Upper lobe of left lung (tissue), 6 donors: ENCODE results near the gene SLC25A41. TPM values are rescaled to one million over a fixed set of nuclear protein-coding genes. Genes with fewer than 3 reads are reported as not detected.

ENCODE experiments used
- ATAC-seq, 2 donors: fragments of 200-7000 bp; cut with Tn5 transposase; one replicate each; pipeline ENCODE4 v1.9.1; 2022; ENCODE audit warnings: mild to moderate bottlenecking in 2 of 2, moderate library complexity in 2 of 2; ENCODE audit not compliant: low FRiP score in 2 of 2
- DNase-seq, 2 donors: peaks; one replicate each; pipeline ENCODE4 v3.0.0-alpha.2; 2019 to 2020
- H3K27ac ChIP-seq, 4 donors: fragments of 200-600 bp; sonication (generic); one replicate each; pipeline ENCODE4 v1.5.1; 2016 to 2019
- H3K27me3 ChIP-seq, 4 donors: fragments of 200-600 bp; sonication (generic); one replicate each; pipeline ENCODE4 v1.5.1; 2017 to 2019
- H3K36me3 ChIP-seq, 4 donors: fragments of 200-600 bp; sonication (generic); one replicate each; pipeline ENCODE4 v1.5.1; 2016 to 2019
- H3K4me1 ChIP-seq, 4 donors: fragments of 200-600 bp; sonication (generic); one replicate each; pipeline ENCODE4 v1.5.1; 2018 to 2019
- H3K4me3 ChIP-seq, 4 donors: fragments of 200-600 bp; sonication (generic); one replicate each; pipeline ENCODE4 v1.5.1; 2017 to 2019; ENCODE audit warnings: mild to moderate bottlenecking in 2 of 4, moderate library complexity in 1 of 4
- H3K9me3 ChIP-seq, 4 donors: fragments of 200-600 bp; sonication (generic); one replicate each; pipeline ENCODE4 v1.5.1; 2018 to 2019
- CTCF ChIP-seq, 6 experiments: fragments of 450-650 bp in 4 of 6; fragments of 200-600 bp in 2 of 6; sonication (generic) in 2 of 6; IDR thresholded peaks; one replicate each; pipeline ENCODE4 v1.5.1; 2016 to 2019; ENCODE audit warnings: antibody characterized with exemption in 6 of 6
- EP300 ChIP-seq, 4 donors: sonication (generic); formaldehyde crosslinking; IDR thresholded peaks; one replicate each; pipeline ENCODE4 v1.5.1; 2017; ENCODE audit warnings: antibody characterized with exemption in 4 of 4, control low read depth in 2 of 4
- POLR2A ChIP-seq, 4 donors: fragments of 450-650 bp; IDR thresholded peaks; one replicate each; pipeline ENCODE4 v1.5.1; 2016 to 2017; ENCODE audit warnings: antibody characterized with exemption in 4 of 4, mild to moderate bottlenecking in 2 of 4
- POLR2AphosphoS5 ChIP-seq, 2 donors: sonication (generic); formaldehyde crosslinking; IDR thresholded peaks; one replicate each; pipeline ENCODE4 v1.5.1; 2017; ENCODE audit warnings: antibody characterized with exemption in 2 of 2
- WGBS, 2 donors: methylation state at CpG; one replicate each; pipeline ENCODE4 v1.1.5; 2017 to 2018; 5-methylcytosine and 5-hydroxymethylcytosine counted together
- total RNA-seq, 6 donors: library from RNA; depleted of rRNA in 4 of 6; stranded (reverse); fragments of >200 nt in 4 of 6; gene quantifications; one replicate each; pipeline versions ENCODE4 v1.1.0 to v1.2.1, GENCODE V29; 2016 to 2021
- donor health status: DM: no; HTN: no; CAD: no; lungs with moderate emphysema.
- donor health status: DM: no; HTN: yes; CAD: no; lungs with severe emphysema.

Gene SLC25A41
- total RNA-seq, 6 donors from 2014 or later, result 0.24 to 0.49 TPM; not detected in 4

- H3K4me3 ChIP-seq, result no peak overlapping the region
- ATAC-seq, result no peak
- WGBS, 2 donors, result 76 to 86% methylated on average over 9 to 20 of the region's 20 CpGs
Observed at GRCh38 chr19:6421075-6422014, 12.2 kb downstream of the SLC25A41 start.

GRCh38 chr19:6418562-6418932, 15.0 kb downstream of the SLC25A41 start:
- Histone ChIP-seq H3K27me3 (no peaks in the 10 kb centered on the region), H3K4me1 (peaks cover 13 to 25% (median 16%) of the 10 kb centered on the region in 4 donors), H3K36me3 (peaks cover 51 to 86% (median 82%) of the 10 kb centered on the region in 4 donors), H3K27ac (no peak overlapping the region), H3K9me3 (no peaks in the 10 kb centered on the region), H3K4me3 (no peak overlapping the region)
- peak in 1 of 2 donors; percentile 69 for DNase-seq
- TF ChIP-seq EP300 (IDR thresholded peaks at IDR 0.05) (no peak), POLR2AphosphoS5 (IDR thresholded peaks at IDR 0.05) (no peak), POLR2A (IDR thresholded peaks at IDR 0.05) (no peak)
- no peak for ATAC-seq
- 94 to 96% methylated on average over 19 of the region's 19 CpGs for WGBS, 2 donors

More at GRCh38 chr19:6421075-6422014, 12.2 kb downstream of the SLC25A41 start:
- Histone ChIP-seq H3K27ac (no peak overlapping the region), H3K9me3 (no peaks in the 10 kb centered on the region), H3K36me3 (peaks cover 31 to 61% (median 57%) of the 10 kb centered on the region in 4 donors), H3K27me3 (no peaks in the 10 kb centered on the region), H3K4me1 (peaks cover 19 to 38% (median 22%) of the 10 kb centered on the region in 4 donors)
- TF ChIP-seq EP300 (IDR thresholded peaks at IDR 0.05), result no peak
- no peak for TF ChIP-seq POLR2A (IDR thresholded peaks at IDR 0.05)
- TF ChIP-seq CTCF (IDR thresholded peaks at IDR 0.05), result no peak
- no peak for TF ChIP-seq POLR2AphosphoS5 (IDR thresholded peaks at IDR 0.05)
- no peak for DNase-seq

GRCh38 chr19:6417713-6418561, 15.6 kb downstream of the SLC25A41 start:
- H3K27ac ChIP-seq, result no peak overlapping the region
- peak in 1 of 2 donors; percentile 15 for ATAC-seq

GRCh38 chr19:6416658-6417405, 16.7 kb downstream of the SLC25A41 start:
- ATAC-seq (no peak), DNase-seq (peak in 1 of 2 donors; percentile 75)
- H3K9me3 ChIP-seq, result no peaks in the 10 kb centered on the region
- H3K36me3 ChIP-seq, result peaks cover 51 to 85% (median 78%) of the 10 kb centered on the region in 4 donors
- H3K4me1 ChIP-seq, result peaks cover 0 to 18% (median 5%) of the 10 kb centered on the region in 4 donors
- no peaks in the 10 kb centered on the region for H3K27me3 ChIP-seq
- TF ChIP-seq POLR2A (IDR thresholded peaks at IDR 0.05) (no peak), POLR2AphosphoS5 (IDR thresholded peaks at IDR 0.05) (no peak), CTCF (IDR thresholded peaks at IDR 0.05) (no peak), EP300 (IDR thresholded peaks at IDR 0.05) (no peak)
- WGBS, 2 donors, result 94 to 96% methylated on average over 20 to 26 of the region's 29 CpGs
- H3K4me3 ChIP-seq, result no peak overlapping the region
- no peak overlapping the region for H3K27ac ChIP-seq

More at GRCh38 chr19:6417713-6418561, 15.6 kb downstream of the SLC25A41 start:
- no peak overlapping the region for H3K4me3 ChIP-seq
- WGBS, 2 donors, result 84% methylated on average over 15 to 28 of the region's 33 CpGs
- no peaks in the 10 kb centered on the region for H3K9me3 ChIP-seq
- DNase-seq, result peak in 1 of 2 donors; percentile 77
- peak in 2 of 6 experiments; percentile 21 to 37 for TF ChIP-seq CTCF (IDR thresholded peaks at IDR 0.05)
- TF ChIP-seq POLR2AphosphoS5 (IDR thresholded peaks at IDR 0.05), result no peak
- H3K36me3 ChIP-seq, result peaks cover 51 to 88% (median 82%) of the 10 kb centered on the region in 4 donors
- no peaks in the 10 kb centered on the region for H3K27me3 ChIP-seq
- peaks cover 7 to 24% (median 12%) of the 10 kb centered on the region in 4 donors for H3K4me1 ChIP-seq
